ENCODE measurements around the gene DRGX.

DRGX gene

DNA sequence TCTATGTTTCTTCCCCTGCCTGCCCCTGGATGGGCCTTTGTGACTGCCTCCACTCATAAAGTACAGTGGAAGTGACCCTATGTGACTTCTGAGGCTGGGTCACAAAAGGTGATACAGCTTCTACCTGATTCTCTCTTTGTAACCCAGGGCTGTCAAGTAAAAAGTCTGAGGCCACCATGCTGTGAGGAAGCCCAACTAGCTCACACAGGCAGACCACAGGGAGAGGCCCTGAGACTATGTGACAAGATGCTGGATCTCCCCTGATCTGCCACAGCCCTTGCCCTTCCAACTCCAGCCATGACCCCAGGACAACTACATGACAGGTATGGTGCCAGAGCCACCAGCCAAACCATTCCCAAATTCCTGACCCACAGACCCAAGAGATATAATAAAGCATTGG is 45.8 kb downstream of the DRGX start:
- no peak overlapping the region for H3K4me3 ChIP-seq (ENCODE audit: low read depth, low read length)
- TF ChIP-seq, protein P1, sequence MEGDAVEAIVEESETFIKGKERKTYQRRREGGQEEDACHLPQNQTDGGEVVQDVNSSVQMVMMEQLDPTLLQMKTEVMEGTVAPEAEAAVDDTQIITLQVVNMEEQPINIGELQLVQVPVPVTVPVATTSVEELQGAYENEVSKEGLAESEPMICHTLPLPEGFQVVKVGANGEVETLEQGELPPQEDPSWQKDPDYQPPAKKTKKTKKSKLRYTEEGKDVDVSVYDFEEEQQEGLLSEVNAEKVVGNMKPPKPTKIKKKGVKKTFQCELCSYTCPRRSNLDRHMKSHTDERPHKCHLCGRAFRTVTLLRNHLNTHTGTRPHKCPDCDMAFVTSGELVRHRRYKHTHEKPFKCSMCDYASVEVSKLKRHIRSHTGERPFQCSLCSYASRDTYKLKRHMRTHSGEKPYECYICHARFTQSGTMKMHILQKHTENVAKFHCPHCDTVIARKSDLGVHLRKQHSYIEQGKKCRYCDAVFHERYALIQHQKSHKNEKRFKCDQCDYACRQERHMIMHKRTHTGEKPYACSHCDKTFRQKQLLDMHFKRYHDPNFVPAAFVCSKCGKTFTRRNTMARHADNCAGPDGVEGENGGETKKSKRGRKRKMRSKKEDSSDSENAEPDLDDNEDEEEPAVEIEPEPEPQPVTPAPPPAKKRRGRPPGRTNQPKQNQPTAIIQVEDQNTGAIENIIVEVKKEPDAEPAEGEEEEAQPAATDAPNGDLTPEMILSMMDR (IDR thresholded peaks at IDR 0.05; ENCODE audit: borderline replicate concordance, insufficient read depth, low read depth, low read length), result no peak

DNA sequence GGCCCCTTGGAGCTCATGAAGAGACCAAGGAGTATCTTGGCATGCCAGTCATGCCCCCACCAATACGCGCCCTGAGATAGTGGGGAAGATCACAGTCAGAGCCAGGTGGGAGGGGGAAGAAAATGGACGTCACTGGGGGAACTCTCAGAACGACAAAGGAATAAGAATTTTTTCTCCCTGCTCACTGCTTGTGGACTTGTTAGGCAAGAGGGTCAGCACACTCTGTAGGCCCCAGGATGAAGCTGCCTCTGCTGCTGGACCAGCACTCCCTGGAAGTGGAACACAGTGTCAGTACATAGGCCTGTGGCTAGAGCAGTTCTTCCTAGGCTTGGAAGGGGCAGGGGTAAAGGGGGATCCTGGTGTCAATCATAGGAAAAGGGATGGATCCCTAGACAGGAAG is 46.5 kb downstream of the DRGX start:
- TF ChIP-seq, protein P1 (IDR thresholded peaks at IDR 0.05; ENCODE audit: borderline replicate concordance, insufficient read depth, low read depth, low read length), result no peak
- H3K4me3 ChIP-seq (ENCODE audit: low read depth, low read length), result no peak overlapping the region

DNA sequence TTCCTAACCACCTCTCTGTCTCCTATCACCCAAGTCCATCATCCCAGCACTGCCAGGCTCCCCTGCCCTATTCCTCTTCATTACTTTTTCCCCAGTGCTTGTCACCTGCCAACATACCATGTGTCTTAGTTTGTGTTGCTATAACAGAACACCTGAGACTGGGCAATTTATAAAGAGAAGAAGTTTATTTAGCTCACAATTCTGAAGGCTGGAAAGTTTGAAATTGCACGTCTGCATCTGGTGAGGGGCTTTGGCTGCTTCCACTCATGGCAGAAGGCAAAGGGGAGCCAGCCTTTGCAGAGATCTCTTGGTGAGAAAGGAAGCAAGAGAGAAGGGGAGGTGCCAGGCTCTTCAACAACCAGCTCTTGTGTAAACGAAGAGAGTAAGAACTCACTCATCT is 47.3 kb downstream of the DRGX start:
- H3K4me3 ChIP-seq (ENCODE audit: low read depth, low read length), result no peak overlapping the region
- TF ChIP-seq, protein P1 (IDR thresholded peaks at IDR 0.05; ENCODE audit: borderline replicate concordance, insufficient read depth, low read depth, low read length), result no peak

DNA sequence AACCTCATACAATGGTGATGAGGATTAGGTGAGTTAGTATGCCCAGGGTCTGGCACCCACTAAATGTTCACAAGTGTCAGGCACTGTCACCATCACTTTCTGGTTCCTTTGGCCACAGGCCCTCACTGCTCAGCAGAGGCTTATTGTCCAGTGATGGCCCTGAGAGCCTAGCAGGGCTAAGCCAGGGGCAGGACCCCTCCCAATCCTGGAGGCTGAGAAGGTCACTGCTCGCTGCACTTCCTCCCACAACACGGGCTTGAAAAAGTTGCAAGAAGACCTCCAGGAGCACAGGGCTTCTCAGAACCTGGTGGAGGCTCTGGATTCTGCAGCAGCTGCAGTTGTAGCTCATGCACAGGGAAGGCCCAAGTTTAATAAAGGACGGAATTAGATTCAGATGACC is 48.1 kb downstream of the DRGX start:
- TF ChIP-seq, protein P1 (IDR thresholded peaks at IDR 0.05; ENCODE audit: borderline replicate concordance, insufficient read depth, low read depth, low read length), result no peak
- no peak overlapping the region for H3K4me3 ChIP-seq (ENCODE audit: low read depth, low read length)

DNA sequence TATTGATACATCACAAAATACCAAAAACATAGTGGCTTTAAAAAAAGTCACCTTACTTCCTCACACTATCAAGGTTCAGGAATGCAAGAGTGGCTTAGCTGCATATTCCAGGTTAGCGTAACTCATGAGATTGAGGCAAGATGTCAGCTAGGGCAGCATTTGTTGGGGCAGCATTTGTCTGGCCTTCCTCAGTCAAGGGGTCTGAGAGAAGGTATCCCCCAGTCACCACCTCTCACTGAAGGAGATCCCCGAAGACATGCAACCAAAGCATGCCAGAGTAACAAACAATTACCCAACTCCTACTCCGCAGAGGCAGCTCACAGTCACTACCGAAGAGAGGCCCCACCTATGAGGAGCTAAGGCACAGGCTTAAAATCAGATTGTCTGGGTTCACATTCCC is 48.5 kb downstream of the DRGX start:
- TF ChIP-seq, protein P1 (IDR thresholded peaks at IDR 0.05; ENCODE audit: borderline replicate concordance, insufficient read depth, low read depth, low read length), result no peak

DNA sequence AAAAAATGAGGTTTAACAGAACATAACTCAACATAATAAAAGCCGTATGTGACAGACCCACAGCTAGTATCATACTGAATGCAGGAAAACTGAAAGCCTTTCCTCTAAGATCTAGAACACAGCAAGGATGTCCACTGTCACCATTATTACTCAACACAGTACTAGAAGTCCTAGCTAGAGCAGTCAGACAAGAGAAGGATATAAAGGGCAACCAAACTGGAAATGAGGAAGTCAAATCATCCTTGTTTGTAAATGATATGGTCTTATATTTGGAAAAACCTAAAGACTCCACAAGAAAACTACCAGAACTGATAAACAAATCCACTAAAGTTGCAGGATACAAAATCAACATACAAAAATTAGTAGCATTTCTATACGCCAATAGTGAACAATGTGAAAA is 51.0 kb downstream of the DRGX start:
- H3K4me3 ChIP-seq (ENCODE audit: low read depth, low read length), result no peak overlapping the region
- TF ChIP-seq, protein P1 (IDR thresholded peaks at IDR 0.05; ENCODE audit: borderline replicate concordance, insufficient read depth, low read depth, low read length), result no peak

More for the DNA sequence above, 48.5 kb downstream of the DRGX start:
- no peak overlapping the region for H3K4me3 ChIP-seq (ENCODE audit: low read depth, low read length)

DNA sequence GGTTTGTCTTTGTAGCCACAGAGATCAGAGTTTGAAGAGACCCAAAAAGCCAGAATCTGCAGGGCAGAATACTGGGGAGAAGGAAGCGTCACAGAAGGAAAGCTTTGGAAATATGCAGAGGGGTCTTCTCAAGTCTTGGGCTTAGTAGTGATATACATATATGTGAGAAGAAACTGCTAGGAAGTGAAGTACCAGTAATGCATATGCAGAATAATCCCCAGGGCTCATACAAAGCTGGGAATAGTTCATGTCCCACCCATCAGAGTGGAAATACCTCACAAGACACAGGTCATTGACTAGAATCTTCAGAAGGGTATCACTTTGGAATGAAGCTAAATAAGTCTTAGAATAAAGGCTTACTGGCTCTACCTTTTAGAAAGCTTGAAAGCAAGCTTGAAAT is 57.3 kb downstream of the DRGX start:
- TF ChIP-seq, protein P1 (IDR thresholded peaks at IDR 0.05; ENCODE audit: borderline replicate concordance, insufficient read depth, low read depth, low read length), result no peak
- H3K4me3 ChIP-seq (ENCODE audit: low read depth, low read length), result no peak overlapping the region

All from GM12875 (cell line).